22Rv1 (cell line): ENCODE results near the gene PRKCQ.

Source experiments
- H3K27ac ChIP-seq: fragments of 450-650 bp; 2 replicates; pipeline ENCODE4 v1.5.1; 2017
- ZFX ChIP-seq: fragments of 450-650 bp; IDR thresholded peaks from 2 replicates; pipeline ENCODE4 v1.6.1; 2017; ENCODE audit warnings: antibody characterized with exemption, borderline replicate concordance
- TF ChIP-seq, protein P1 (sequence below): fragments of 450-650 bp; IDR thresholded peaks from 2 replicates; pipeline ENCODE4 v1.5.1; 2017; ENCODE audit warnings: mild to moderate bottlenecking

Gene PRKCQ

DNA sequence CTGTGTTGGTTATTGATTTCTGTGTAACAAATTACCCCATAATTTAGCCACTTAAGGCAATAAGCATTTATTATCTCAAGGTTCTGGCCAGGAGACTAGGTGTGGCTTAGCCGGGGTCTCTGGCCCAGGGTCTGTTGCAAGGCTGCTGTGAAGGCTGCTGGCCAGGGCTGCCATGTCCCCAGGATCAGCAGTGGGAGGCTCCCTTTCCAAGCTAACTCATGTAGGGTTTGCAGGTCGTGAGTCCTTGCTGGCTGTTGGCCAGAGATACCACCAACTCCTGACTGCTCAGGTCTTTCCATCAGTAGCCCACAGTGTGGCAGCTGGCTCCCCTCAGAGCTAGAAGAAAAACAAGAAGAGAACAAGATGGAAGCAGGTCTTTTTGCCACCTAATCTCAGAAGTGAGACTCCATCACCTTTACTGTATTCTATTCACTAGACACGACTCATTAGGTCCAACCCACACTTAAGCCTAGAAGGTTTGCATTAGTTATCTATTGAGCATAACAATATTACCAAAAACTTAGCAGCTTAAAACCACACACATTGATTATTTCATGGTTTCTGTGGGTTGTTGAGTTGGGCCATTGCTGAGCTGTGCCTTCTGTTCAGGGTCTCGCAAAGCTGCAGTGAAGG, 191.7 kb downstream of the PRKCQ start:
- TF ChIP-seq, protein P1, sequence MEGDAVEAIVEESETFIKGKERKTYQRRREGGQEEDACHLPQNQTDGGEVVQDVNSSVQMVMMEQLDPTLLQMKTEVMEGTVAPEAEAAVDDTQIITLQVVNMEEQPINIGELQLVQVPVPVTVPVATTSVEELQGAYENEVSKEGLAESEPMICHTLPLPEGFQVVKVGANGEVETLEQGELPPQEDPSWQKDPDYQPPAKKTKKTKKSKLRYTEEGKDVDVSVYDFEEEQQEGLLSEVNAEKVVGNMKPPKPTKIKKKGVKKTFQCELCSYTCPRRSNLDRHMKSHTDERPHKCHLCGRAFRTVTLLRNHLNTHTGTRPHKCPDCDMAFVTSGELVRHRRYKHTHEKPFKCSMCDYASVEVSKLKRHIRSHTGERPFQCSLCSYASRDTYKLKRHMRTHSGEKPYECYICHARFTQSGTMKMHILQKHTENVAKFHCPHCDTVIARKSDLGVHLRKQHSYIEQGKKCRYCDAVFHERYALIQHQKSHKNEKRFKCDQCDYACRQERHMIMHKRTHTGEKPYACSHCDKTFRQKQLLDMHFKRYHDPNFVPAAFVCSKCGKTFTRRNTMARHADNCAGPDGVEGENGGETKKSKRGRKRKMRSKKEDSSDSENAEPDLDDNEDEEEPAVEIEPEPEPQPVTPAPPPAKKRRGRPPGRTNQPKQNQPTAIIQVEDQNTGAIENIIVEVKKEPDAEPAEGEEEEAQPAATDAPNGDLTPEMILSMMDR = no peak
- no peak for TF ChIP-seq ZFX
- H3K27ac ChIP-seq = no peak overlapping the region

DNA sequence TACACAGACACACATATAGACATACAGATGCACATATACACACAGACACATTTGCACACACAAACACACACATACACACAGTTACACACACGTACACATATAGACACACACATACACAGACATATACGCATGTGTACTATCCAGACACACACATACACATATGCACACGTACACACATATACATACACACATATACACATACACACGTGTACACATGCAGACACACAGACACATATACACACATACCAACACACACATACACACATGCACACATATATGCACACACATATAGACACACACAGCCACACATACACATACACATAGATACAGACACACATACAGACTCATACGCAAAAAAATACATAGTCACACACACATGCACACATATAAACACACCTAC, 193.1 kb downstream of the PRKCQ start:
- TF ChIP-seq ZFX = no peak
- TF ChIP-seq, protein P1 = no peak
- H3K27ac ChIP-seq = no peak overlapping the region

DNA sequence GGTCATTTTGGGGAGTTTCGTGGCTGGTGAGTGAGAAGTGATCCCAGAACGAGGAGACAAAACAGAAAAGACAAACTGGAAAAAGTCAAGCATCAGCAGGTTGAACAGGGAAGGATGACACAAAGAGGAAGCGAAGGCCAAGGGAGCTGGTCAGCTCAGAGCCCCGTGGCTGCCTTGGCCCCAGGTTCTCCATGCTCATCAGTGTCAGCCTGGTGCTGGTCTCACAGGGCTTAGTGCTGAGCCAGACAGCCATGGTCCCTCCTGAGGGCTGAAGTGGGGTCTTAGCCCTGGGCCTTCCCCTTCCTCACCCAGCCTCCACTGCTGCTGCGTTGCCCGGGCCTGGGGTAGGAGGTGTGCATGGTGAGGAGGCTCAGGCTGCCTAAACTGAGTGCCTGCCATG, 193.7 kb downstream of the PRKCQ start:
- TF ChIP-seq ZFX = no peak
- TF ChIP-seq, protein P1 = no peak
- no peak overlapping the region for H3K27ac ChIP-seq

DNA sequence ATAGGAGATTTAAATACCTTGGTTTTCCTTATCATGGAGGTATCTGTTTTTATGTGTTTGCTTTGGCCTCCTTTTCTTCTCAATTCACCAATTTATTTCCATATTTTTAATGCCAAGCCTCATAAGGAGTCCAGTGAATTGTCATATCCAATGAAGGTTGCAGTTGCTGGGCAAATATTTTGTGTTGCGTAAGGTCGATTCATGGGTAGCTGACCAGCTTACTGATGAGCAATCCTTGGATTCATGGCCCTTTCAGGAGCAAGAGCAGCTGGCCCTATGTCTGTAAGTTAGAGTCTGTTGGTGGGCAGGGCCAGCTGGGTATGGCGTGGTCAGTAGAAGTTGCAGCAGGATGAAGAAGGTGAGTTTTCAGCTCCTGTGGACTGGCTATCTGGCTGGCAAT, 194.4 kb downstream of the PRKCQ start:
- no peak for TF ChIP-seq ZFX
- TF ChIP-seq, protein P1 = no peak
- no peak overlapping the region for H3K27ac ChIP-seq

DNA sequence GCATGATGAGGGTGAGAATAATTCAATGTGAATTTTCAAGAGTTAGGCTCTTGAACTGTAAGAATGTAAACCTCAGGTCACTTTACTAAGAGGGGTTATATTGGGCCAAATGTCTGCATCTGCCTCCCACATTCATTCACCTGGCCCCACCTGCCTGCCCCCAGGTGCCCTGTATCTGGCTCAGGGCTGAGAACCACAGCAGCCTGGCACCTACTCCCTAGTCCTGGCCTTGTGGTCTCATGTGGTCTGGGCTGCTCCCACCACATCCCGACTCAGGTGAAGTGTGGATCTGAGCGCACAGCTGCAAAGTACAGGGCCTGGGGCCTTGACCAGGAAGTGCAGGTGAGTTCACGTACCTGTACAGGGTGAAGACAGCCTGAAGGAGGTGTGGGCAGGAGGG, 195.2 kb downstream of the PRKCQ start:
- TF ChIP-seq ZFX = no peak
- TF ChIP-seq, protein P1 = no peak
- no peak overlapping the region for H3K27ac ChIP-seq

DNA sequence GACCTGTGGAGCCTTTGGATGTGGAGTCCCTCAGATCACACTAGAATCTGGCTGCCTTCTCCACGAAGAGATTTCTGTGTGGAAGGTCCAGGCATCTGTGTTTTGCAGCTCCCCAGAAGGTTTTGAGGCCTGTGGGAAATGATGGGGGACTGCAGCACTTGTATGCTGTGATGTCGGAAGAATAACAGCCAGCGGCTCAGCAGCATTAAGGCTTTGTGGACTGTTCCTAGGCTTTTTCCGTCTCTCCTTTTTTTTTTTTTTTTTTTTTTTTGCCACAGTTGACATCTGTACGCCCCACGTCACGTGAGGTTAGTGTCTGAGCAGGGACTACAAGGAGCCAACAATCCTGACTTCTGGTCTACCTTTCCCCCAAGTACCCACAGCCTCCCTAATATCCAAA, 196.0 kb downstream of the PRKCQ start:
- H3K27ac ChIP-seq = no peak overlapping the region
- TF ChIP-seq, protein P1 = no peak

DNA sequence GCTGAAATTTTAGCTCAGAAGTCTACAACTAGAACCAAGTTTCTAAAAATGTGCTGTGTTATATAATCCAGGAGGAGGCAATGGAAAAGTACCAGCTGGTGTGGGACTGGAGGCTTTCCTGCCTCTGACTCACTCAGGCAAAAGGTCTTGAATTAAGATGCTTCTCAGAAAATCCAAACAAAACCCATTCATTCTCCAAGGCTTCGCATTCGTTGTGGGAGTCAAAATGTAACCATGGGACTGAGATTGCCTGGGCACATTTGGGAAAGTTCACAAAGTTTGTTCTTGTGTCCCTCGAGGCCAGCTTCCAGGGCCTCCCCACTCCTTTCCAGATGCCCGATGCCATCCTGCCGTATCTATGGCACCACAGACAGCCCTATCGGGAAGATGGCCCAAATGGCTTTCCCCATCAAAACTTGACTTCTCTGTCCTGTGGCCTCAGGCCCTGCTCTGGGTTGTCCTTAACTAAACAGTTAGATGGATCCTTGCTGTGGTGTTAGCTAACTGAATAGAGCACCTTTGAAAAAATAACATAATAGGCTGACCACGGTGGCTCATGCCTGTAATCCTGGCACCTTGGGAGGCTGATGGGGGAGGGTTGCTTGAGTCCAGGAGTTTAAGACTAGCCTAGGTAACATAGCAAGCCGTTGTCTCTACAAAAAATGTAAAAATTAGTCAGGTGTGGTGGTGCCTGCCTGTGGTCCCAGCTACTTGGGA, 196.8 kb downstream of the PRKCQ start:
- no peak overlapping the region for H3K27ac ChIP-seq
- TF ChIP-seq, protein P1 = no peak
- no peak for TF ChIP-seq ZFX
